Measurements from ENCODE around the gene CDK15.
A peak's percentile ranks its signal among the peaks of the same experiment; 100 is the strongest.

Gene CDK15

DNA sequence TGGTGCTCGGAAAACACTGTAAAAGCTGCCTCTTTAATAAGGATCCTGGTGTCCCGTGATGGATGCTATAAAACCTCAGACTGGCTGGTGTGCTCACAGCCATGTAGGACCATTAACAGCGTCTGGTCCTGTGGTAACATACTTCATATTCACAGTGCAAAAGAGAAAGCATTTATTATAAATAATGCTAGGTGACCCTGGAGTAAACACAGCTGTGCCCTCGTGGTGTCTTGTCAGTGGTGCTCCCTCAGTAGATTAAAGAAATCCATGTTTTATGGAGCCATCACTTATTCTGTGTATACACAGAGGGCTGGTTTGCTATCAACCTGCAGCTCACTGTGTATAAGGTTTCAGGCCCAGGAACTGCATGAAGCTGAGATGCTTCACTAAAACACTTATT is 106.9 kb downstream of the CDK15 start:
- no peak for DNase-seq

DNA sequence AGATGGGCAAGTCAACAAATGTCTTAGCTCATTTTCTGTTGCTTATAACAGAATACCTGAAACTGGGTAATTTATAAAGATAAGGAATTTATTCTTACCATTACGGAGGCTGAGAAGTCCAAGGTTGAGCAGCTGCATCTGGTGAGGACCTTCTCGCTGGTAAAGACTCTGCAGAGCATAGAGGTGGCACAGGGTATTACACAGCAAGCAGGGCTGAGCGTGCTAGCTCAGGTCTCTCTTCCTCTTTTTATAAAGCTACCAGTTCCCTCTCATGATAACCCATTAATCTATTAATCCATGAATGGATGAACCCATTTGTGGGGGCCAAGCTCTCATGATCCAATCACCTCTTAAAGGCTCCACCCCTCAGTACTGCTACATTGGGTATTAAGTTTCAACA is 109.1 kb downstream of the CDK15 start:
- DNase-seq = peak; percentile 9 to 40 (median 14)

DNA sequence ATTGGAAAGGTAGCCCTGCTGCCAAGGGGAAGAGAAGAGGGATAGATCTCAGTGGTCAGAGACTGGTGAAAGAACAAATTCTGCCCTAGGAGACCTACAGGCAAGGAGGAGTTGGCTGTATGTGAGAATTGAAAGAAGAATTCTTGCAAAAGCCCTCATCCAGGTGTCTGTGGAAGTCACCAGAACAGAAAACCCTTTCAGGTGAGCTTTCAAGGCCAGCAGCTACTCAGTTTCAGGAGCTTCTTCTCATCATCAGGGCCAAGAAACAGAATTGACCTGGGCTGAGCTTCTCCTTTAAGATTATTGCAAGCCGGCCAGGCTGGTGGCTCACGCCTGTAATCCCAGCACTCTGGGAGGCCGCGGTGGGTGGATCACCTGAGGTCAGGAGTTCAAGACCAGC is 110.2 kb downstream of the CDK15 start:
- no peak for DNase-seq

DNA sequence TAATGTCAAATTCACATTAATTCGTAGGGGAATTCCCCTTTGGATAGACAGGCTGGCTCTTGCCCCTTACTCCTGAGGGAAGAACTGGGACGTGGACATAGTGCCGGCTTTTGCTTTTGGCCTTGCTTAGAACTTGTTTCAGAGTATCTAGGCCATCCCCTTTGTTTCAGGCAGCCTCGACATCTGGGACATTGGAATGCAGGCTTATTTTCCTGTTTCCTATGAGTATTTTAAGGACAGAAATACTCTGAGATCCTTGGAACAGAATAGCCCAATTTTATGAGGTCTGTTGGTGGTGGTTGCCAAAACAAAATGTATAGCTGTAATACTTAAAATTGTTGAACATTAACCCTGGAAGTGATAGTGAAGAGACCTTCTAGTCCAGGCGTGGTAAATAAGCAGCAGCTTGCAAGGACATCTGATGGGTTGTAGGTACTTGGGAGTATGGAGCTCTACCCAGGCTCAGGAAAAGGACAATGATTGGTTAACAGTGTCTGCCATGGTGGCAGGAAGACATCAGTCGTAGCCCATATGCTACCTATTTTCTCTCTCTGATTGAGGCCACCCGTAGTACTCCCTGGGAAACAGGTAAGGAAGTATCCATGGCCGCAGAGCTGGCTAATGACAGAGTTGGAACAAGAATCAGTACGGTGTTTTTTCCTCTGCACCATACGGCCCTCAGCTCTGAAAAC is 112.4 kb downstream of the CDK15 start:
- no peak for DNase-seq

DNA sequence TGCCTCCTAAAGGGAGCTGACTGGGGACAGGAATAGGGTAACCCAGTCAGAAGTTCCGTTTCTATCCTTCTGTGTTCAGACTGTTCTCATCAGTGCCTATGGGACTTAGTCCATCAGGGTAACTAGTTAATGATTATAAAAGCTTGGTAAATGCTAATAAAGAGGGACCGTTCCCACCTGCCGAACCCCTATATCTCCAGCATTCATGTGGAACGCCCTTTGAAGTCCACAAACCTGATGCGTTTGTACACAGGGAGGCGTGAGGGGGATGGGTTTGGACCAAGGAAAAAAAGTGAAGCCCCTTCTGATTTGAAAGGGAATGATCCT is 112.9 kb downstream of the CDK15 start:
- DNase-seq = no peak

DNA sequence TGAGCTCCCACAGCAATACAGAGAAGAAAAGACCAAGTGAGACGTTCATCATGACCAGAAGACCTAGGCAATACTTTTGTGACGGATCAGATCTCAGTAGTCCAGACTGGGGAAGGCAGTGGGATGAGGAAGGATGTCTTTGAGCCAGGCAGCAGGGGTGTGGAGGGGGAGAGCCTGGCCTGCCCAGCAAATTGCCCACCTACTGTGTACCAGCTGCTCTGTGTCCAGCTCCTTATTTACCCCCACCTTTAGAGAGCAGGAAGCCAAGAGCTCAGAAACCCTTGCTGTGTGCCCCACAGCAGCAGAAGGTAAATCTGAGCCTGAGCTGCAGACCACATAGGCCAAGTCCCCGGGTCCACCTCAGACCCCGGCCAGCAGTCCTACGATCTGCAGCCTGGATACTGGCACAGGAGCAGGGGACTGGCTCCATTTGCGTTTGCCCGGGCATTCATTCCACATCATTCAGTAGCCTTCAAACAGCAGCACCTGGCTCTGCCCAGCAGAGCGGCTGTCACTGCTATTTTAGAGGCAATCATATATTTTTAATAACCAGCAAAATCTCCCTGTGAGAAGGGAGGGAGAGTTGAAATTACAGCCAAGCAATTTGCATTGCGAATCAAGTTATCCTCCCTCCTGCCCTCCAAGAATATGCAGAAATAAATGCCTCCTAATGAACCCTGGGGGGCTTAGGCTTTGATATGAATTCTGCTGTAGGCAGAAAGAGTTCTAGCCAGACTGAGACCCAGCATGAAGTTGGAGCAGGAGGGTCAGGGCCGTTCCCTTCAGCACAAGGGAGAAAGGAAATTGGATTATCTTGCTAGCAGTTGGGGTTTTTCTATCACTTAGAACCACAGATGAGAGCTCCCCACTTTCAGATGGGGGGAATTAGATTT is 117.3 kb downstream of the CDK15 start:
- no peak for DNase-seq

DNA sequence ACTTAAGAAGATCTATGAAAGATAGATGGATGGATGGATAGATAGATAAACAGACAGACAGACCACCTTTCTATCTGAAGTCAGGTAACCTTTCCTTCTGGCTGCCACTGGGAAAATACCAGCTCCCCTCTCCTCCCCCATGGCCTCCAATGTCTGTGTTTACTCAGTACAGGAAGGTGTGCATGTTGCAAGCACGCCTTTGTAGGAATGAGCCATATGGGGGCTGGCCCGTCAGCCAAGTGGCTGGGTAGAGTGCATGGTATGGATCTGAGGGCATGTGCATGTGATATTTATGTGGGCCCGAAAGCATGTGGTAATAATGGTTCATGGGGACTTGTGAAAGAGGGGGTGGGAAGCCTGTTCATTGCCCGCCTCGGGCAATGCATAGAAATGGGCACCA is 118.1 kb downstream of the CDK15 start:
- no peak for DNase-seq

DNA sequence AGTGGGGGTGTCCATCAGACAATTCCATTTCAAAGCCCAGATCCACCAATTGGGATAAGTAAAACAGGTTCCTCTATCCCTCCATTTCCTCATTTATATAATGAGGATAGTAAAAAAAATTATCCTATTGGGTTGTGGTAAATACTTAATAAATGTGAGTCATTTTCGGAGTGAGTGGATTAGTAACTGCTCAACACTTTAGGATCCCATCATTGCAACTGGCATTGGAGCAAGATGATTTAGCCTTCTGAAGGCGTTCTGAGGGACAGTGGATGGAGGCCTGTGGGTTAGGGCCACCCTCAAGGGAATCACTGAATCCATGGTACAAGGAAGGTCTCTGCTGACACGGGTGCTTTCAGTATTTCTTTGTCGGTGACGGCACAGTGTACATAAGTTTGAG is 118.7 kb downstream of the CDK15 start:
- DNase-seq = no peak

DNA sequence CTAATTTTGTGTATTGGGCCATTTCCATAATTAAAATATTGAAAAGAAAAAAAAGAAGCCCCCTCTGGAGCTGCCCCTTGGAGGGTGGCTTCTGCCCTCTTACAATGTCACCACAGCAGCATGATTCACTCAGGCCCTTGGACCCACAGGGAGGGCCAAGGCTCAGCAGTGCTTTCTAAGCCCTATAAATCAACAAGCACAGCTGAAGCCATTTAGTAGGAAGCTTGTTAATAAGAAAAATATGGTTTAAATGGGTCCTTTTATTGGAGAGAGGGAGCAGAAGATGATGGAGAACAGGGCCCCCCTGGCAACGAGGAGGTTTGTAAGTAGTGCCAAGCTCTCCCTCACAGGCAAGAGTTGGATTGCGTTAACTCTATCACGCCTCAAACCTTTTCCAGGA is 119.7 kb downstream of the CDK15 start:
- no peak for DNase-seq

DNA sequence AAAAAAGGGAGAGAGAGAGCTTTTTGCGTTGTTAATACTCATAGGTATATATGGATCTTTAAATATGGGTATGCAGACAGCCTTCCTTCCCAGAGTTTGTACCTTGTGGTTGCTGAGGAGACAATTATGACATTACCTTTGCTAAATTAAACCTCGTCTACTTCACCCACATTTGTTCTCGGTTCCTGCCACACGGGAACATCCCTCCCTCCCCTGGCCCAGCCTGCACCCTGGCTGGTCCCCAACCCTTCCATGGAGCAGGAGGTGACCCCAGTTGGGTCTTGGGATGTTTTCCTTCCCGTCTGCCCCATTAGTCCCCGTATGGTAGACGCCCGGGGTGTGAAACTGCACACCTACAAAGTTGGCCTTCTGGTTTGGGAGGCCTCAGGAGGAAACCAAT is 122.0 kb downstream of the CDK15 start:
- no peak for DNase-seq

DNA sequence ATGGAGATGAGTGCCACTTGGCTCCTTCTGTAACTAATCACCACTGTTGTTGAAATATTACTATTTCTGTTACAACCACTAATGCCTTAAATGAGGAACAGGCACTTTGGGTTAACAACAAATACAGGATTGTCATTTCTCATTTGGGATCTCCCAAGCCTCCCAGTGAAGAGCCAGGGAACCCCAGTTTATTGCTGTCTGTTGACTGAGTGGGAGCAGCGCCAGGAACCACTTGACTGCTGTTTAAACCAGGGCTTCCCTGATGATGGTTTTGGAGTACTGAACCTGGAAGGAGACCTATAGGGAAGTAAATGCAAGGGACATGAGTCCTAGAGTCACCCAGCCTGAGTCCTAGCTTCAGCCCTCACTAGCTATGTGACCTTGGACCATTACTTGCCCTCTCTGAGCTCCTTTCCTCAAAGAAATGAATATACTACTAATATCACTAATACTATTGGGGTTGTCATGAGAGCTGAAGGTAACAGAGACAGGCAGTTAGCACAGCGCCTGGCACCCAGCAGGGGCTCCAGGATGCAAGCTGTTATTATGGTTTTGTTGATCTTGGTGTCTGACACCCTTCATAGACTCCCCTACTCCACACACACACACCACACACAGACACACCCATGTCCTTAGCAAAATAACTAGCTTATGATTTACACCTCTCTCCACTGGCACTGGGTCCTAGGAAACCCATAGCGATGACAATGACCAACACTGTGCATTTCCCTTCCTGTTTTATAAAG is 123.1 kb downstream of the CDK15 start:
- no peak for DNase-seq

DNA sequence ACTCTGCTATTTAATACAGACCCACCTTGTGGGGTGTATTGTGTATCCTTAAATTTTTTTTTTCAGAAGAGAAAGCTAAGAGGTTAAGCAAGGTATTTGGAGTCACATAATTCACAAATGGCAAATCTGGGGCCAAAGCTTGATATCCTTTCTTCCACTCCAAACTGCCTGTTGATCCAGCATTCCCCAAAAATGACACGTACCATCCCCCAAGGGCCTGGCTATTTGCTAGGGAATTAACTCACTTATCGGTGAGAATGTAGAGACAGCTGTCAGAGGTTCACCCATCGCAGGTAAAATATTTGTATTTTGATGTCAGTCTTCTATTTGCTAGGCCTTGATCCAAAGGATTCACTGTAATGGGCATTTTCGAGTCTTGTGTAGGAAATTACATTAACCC is 123.7 kb downstream of the CDK15 start:
- DNase-seq = no peak

DNA sequence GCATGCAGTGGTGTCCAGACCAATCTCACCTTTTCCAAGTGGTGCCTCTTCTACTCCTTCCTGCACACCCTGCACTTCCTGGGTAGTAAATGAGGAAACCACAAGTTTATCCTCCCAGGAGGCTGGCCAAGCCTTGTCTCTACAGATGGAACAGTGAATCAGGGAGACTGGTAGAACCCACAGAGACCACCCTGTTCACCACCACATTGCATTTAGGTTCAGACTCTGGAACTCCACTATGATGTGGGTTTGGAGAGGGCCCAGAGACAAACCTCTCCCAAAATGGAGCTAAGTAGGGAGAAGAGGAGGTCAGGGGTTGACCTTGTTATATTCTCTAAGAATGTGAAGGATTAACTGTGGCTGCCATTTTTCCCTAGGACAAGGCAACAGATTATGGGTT is 124.5 kb downstream of the CDK15 start:
- no peak for DNase-seq

DNA sequence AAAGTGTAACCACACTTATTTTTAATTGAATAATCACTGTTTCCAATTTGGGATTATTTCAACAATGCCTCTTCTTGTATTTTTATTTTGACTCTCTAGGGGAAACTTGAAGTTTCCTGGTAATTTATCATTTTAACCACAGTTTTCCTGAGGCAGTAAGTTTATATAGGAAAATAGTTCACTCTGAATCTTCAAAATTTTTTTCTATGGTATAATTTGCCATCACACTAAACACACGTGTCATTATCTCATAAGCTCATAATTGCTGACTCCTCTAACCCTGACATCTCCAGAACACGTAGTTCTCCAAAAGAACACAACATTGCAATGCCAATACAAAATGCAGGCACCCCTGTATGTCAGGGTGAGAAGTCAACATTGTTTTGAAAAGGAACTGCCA is 125.1 kb downstream of the CDK15 start:
- no peak for DNase-seq

DNA sequence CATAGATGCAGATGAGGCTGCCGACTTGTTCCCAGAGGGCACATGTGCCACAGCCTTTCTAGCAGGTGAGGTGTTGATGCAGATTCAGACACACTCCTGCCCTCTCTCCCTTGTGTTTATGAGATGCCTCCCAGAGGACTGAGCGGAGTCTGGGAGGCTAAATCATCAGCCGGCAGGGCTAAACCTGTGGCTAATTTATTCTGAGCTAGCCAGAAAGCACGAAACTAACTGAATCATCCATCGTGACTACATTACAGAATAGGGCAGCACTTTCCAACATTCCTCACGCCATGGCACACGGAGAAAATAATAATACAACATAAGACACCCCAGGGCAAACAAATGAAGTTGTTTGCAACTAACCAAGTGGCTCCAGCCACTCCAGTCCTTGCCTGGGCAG is 125.6 kb downstream of the CDK15 start:
- DNase-seq = no peak

DNA sequence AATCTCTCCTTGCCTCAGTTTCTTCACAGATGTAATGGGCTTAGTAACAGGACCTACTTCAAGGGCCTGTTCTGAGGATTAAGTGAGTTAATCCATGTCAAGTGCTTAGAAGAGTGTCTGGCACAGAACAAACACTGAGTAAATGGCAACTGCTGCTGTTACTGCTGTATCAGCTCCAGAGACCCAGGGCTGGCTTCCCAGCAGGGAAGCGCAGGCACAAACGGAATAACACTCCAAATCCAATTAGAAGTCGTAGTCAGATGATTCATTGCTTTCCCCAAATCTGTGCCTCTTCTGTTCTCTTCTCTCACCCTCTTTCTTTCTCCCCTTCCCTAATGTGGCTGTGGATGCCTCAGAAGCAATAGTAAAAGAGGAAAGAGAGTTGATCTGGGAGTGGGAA is 126.2 kb downstream of the CDK15 start:
- DNase-seq = no peak

DNA sequence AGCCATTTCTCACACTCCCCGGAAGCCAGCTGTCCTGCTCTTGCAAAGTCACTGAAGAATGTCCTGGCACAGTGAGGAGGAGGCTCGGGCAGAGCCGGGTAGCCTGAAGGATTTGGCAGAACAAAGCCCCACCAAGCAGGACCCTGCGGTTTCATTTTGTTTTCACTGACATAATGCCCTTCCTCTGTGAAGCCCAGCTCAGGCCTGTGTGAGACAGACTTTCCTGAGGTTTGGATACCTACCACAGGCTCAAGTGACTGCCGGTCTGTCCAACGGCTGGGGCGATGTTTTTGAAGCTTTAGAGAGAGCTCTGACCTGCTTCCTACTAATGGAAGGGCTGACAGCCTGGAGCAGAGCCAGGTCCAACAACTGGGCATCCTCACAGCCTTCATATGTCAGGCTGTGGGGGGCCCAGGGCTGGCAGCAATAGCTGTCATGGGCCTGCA is 127.5 kb downstream of the CDK15 start:
- no peak for DNase-seq

DNA sequence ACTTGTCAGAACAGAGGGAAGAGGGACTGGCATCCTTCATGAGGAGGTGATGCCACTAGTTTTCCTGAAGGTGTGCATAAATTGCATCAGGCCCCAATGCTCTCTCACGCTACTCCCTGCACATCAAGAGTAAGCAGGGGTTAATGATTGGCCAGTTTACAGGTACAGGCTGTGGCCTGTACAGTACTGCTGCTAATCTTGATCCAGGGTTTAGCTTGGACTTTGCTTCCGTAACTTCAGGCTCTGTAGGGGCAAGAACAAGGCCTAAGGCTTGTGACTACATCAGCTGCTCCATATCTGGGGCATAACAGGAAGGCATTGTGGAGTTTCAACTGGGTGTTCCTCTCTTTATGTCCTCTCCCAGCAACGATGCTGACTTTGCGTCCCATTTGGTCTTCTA is 130.5 kb downstream of the CDK15 start:
- no peak for DNase-seq

DNA sequence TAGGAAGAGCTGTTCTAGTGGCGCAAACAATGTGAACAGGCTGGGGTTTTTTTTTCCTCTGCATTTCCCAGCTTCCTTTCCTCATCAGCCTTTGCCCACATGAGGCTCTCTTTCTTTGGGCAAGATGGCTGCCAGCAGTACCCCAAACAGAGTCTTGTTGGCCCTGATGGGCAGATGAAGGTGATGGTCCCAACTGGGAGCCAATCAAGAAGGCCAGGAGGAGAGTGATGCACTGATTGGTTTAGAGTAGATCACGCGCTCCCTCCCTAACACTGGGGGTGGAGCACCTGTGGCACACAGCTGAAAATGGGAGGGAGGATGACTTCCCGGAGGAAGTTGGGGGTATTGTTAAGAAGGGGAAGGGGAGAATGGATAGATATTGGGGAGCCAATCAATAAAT is 131.0 kb downstream of the CDK15 start:
- DNase-seq = no peak

DNA sequence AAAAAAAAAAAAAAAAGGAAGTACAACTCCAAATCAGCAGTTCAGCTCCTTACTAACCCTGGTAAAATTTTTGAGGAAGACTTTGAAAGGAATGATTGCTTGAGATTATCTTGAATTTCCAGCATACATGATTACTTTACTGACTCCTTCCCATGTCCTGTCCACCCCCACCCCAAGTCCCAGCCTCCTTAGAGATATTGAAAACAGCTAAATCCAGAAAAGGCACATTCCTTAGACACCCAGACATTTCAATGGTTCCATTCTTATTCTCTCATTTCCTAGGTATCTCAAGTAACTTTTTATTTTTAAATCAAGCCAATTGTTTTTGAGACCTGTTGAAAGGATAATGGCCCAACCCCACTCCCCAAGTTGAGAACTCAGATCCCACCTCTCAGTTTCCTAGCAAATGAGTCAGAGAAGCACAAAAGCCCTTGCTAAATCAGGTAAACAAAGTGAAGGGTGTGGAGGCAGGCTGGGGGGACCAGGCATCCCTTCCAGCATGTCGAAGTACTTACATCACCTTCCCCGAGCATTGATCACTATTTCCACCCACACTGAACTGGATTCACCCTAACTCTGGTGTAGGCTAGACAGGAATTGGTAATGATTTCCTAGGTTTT is 131.9 kb downstream of the CDK15 start:
- DNase-seq = peak in 2 of 4 experiments; percentile 8 to 26

DNA sequence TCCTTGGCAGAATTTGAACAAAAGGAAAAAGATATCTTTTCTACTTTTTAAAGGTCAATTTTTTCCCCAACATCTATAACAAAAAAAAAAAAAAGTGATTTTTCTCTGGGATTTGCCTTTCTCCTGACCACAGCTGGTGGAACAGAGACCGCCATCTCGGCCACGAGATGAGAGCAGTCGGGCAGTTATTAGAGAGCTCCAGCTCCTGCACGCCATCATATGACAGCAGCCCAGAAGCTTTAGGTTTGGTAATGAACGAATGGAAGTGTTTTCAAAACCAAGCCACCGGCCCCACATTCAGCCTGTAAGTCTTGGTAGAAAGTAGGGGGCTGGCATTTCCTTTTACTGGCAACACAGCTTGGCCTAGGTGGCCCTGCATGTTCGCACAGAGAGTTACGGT is 132.4 kb downstream of the CDK15 start:
- DNase-seq = no peak

DNA sequence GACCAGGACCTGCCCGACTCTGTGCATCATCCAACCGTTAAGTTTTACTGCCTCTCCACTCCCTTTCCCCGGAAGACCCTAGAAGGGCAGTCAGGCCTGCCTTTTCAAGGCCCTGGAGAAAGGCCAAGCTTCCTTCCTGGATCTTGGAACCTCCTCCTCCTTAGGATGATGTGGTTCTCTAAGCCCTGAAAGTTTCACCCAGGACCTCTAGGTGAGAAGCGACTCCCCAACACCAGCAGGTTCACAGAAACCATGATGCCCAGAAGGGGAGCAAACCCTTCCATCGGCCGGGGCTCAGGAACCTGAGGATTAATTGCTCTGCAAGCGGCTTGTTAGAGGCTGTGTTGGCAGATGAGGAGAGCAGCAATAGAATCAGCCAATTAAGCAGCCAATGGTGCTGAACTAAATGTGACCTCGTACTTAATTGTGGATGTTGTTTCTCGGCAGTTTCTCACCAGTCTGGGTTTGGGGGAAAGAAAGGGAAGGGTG is 133.2 kb downstream of the CDK15 start:
- no peak for DNase-seq

DNA sequence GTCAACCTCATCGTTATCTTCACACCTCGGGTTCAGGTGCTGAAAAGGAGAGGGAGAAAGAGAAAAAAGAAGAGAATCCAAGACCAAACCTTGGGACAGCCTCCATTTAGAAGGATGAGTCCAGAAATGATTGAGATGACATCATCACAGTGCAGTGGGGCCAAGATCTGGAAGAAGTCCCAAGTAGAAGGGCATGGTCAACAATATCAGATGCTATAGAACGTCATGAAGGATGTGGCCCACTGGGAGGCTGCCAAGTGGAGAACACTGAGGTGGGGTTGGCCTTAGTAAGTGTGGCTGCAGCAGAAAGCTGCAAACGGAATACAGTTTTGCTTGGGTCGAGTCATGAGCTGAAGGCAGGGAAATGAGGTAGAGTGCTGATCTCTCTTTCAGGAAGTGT is 136.2 kb downstream of the CDK15 start:
- no peak for DNase-seq

All from suppressor macrophage (primary cell).